Melanocyte of skin (primary cell): ENCODE results near the gene IFI44L. TPM values are rescaled to one million over a fixed set of nuclear protein-coding genes. Genes with fewer than 3 reads are reported as not detected.

ENCODE experiments used
- total RNA-seq, 2 donors: library from RNA; depleted of rRNA; stranded (reverse); fragments of >200 nt; gene quantifications; 2 replicates each; pipeline ENCODE4 v1.2.3, GENCODE V29; 2012

Gene IFI44L
- total RNA-seq = 100 to 1,000 TPM; 287 to 462 TPM

GRCh38 chr1:78619803-78620579 lies at the start of gene IFI44L:
Gene IFI44L (plus strand): TSS chr1:78620448. CDS start chr1:78627916, 7,468 bp downstream.

GRCh38 chr1:78649628-78650027 lies 29.4 kb downstream of the IFI44L start, which contains the start of gene IFI44:
Gene IFI44 (plus strand): TSS chr1:78649831. CDS start chr1:78650196, 365 bp downstream.

Other genes with a start within 250 kb of the IFI44L start
- 1 to 10 TPM in 1 of 2 donors, under 1 TPM in 1; 0.67 to 1.4 TPM for gene PTGFR, start 129.5 kb upstream of the IFI44L start, total RNA-seq
- gene IFI44, start 29.4 kb downstream of the IFI44L start, total RNA-seq = 100 to 1,000 TPM; 149 to 255 TPM